ENCODE measurements around the gene STAT3. TPM values are rescaled to one million over a fixed set of nuclear protein-coding genes. Genes with fewer than 3 reads are reported as not detected.

STAT3 gene
- polyA plus RNA-seq, 1 of the 3 experiments (the other 2 are of a cell fraction): 35.7 TPM

DNA sequence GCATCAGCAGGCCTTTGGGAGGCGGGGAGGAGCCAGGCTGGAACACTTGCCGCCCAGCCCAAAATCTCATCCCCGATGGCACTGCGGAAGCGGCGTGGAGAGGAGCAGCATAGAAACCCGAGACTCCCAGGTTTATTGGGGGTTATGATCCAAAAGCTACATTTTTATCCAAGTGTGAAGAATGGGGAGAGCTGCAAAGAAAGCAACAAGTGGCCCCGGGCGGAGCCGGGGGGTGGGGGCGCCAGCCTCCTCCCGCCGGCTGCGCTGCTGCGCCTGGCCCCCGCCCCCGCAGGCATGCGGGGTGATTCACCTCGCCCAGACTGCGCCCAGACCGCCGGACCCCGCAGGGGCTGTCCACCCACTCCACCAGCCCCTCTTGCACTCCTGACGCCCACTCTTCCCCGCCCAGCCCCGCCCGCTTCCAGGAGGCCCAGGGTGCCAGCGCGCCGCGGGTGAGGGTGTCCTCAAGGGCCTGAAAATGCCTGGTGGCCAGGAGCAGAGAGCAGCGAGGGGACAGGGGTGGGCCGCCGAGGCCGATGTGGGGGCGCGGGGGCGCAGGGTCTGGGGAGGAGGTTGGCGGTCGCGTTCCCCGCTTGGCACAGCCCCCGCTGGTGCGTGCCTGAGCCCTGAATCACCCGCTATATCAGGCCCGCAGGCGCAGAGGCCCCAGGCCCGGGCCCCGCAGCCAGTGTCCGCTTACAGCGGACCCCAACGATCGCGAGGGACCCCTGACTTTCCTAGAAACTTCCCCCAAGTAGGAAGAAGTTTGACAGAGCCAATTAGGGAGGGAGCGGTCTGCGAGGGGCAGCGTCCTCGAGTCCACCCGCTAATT is 33.5 kb upstream of the STAT3 start (continued):
- TF ChIP-seq GATA2 (CRISPR knock-in tag; IDR thresholded peaks at IDR 0.05): no peak
- no peak; the same call in 1 of the 2 replicates for TF ChIP-seq TAF1 (IDR thresholded peaks at IDR 0.05; ENCODE audit: borderline replicate concordance, low read depth, low read length)
- peak; percentile 4; the same call in 1 of the 2 replicates for TF ChIP-seq JUND (IDR thresholded peaks at IDR 0.05)
- TF ChIP-seq RCOR1 (IDR thresholded peaks at IDR 0.05; ENCODE audit: low read length): no peak
- no peak for TF ChIP-seq EZH2phosphoT487 (IDR thresholded peaks at IDR 0.05; ENCODE audit: borderline replicate concordance, low read depth)
- no peak; the same call in 1 of the 2 replicates for TF ChIP-seq SIN3A (IDR thresholded peaks at IDR 0.05; ENCODE audit: borderline replicate concordance, low read depth, low read length)
- TF ChIP-seq TEAD4 (IDR thresholded peaks at IDR 0.05; ENCODE audit: borderline replicate concordance, insufficient read depth): peak; percentile 68; the same call in 1 of the 2 replicates
- no peak for TF ChIP-seq RAD21 (IDR thresholded peaks at IDR 0.05; ENCODE audit: low read length)
- TF ChIP-seq, protein P1, sequence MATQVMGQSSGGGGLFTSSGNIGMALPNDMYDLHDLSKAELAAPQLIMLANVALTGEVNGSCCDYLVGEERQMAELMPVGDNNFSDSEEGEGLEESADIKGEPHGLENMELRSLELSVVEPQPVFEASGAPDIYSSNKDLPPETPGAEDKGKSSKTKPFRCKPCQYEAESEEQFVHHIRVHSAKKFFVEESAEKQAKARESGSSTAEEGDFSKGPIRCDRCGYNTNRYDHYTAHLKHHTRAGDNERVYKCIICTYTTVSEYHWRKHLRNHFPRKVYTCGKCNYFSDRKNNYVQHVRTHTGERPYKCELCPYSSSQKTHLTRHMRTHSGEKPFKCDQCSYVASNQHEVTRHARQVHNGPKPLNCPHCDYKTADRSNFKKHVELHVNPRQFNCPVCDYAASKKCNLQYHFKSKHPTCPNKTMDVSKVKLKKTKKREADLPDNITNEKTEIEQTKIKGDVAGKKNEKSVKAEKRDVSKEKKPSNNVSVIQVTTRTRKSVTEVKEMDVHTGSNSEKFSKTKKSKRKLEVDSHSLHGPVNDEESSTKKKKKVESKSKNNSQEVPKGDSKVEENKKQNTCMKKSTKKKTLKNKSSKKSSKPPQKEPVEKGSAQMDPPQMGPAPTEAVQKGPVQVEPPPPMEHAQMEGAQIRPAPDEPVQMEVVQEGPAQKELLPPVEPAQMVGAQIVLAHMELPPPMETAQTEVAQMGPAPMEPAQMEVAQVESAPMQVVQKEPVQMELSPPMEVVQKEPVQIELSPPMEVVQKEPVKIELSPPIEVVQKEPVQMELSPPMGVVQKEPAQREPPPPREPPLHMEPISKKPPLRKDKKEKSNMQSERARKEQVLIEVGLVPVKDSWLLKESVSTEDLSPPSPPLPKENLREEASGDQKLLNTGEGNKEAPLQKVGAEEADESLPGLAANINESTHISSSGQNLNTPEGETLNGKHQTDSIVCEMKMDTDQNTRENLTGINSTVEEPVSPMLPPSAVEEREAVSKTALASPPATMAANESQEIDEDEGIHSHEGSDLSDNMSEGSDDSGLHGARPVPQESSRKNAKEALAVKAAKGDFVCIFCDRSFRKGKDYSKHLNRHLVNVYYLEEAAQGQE (IDR thresholded peaks at IDR 0.05; ENCODE audit: low read depth, low read length): 0 out of 2 replicates have a peak, but pooled peaks have one; percentile 14
- no peak; the same call in 1 of the 2 replicates for TF ChIP-seq MEF2A (IDR thresholded peaks at IDR 0.05; ENCODE audit: borderline replicate concordance, low read depth)
- TF ChIP-seq GABPA (IDR thresholded peaks at IDR 0.05; ENCODE audit: low read depth): no peak
- no peak for TF ChIP-seq NRF1 (IDR thresholded peaks at IDR 0.05; ENCODE audit: low read depth, low read length)
- no peak for TF ChIP-seq CHD2 (IDR thresholded peaks at IDR 0.05; ENCODE audit: low read length, partially characterized antibody)
- no peak for TF ChIP-seq RXRA (IDR thresholded peaks at IDR 0.05; ENCODE audit: borderline replicate concordance, low read depth)
- TF ChIP-seq, protein P2, sequence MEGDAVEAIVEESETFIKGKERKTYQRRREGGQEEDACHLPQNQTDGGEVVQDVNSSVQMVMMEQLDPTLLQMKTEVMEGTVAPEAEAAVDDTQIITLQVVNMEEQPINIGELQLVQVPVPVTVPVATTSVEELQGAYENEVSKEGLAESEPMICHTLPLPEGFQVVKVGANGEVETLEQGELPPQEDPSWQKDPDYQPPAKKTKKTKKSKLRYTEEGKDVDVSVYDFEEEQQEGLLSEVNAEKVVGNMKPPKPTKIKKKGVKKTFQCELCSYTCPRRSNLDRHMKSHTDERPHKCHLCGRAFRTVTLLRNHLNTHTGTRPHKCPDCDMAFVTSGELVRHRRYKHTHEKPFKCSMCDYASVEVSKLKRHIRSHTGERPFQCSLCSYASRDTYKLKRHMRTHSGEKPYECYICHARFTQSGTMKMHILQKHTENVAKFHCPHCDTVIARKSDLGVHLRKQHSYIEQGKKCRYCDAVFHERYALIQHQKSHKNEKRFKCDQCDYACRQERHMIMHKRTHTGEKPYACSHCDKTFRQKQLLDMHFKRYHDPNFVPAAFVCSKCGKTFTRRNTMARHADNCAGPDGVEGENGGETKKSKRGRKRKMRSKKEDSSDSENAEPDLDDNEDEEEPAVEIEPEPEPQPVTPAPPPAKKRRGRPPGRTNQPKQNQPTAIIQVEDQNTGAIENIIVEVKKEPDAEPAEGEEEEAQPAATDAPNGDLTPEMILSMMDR (IDR thresholded peaks at IDR 0.05): no peak
